H1 (cell line): ENCODE measurements around the gene ROGDI. TPM values are rescaled to one million over a fixed set of nuclear protein-coding genes. Genes with fewer than 3 reads are reported as not detected.
A peak's percentile ranks its signal among the peaks of the same experiment; 100 is the strongest.

ENCODE experiments used
- CTCF ChIA-PET: fragments of 300-600 bp; sonication (Branson Sonifier 250); formaldehyde crosslinking; loops from one replicate; lab custom pipeline; 2021; ENCODE audit not compliant: partially characterized antibody; lab: Charles Lee
- POLR2A ChIA-PET: fragments of 300-600 bp; sonication (Branson Sonifier 250); formaldehyde crosslinking; loops from one replicate; lab custom pipeline; 2021; ENCODE audit warnings: inconsistent platforms; ENCODE audit not compliant: partially characterized antibody; lab: Charles Lee
- DNase-seq, 2 experiments: peaks; one replicate each; pipeline versions ENCODE4 v3.0.0 to v3.0.0-alpha.2; 2010 to 2022; ENCODE audit warnings: low spot score in 2 of 2, low read depth in 1 of 2, mixed read lengths in 1 of 2
- FAIRE-seq: peaks from 2 replicates; lab custom pipeline; 2011; peaks lifted over from hg19 to GRCh38; lab: Jason Lieb, UNC
- H2AFZ ChIP-seq: 2 replicates; pipeline ENCODE4 v1.8.1; 2012; ENCODE audit warnings: low read length, inconsistent platforms
- H2AK5ac ChIP-seq: 2 replicates; pipeline ENCODE4 v1.6.1; 2013; ENCODE audit warnings: low read depth, low read length
- H2BK120ac ChIP-seq: replicated peaks from 2 replicates; pipeline ENCODE3; 2013; ENCODE audit warnings: low read depth, low read length, inconsistent platforms
- H2BK12ac ChIP-seq: 2 replicates; pipeline ENCODE4 v1.6.1; 2013; ENCODE audit warnings: low read depth, low read length
- H2BK15ac ChIP-seq: 2 replicates; pipeline ENCODE4 v1.6.1; 2013; ENCODE audit warnings: low read length
- H2BK20ac ChIP-seq: 2 replicates; pipeline ENCODE4 v1.6.1; 2013; ENCODE audit warnings: low read length
- H2BK5ac ChIP-seq: 2 replicates; pipeline ENCODE4 v1.6.1; 2013; ENCODE audit warnings: low read depth, low read length
- H3K14ac ChIP-seq: 2 replicates; pipeline ENCODE4 v1.6.1; 2013; ENCODE audit warnings: inconsistent platforms; ENCODE audit not compliant: insufficient read length
- H3K18ac ChIP-seq: 2 replicates; pipeline ENCODE4 v1.6.1; 2013; ENCODE audit warnings: low read length; ENCODE audit errors: extremely low read depth
- H3K23ac ChIP-seq: 2 replicates; pipeline ENCODE4 v1.6.1; 2013; ENCODE audit warnings: inconsistent platforms; ENCODE audit not compliant: insufficient read length
- H3K23me2 ChIP-seq: 2 replicates; pipeline ENCODE4 v1.6.1; 2013; ENCODE audit warnings: low read depth, low read length
- H3K27ac ChIP-seq: 2 replicates; pipeline ENCODE4 v1.6.1; 2011; ENCODE audit warnings: low read depth, low read length, inconsistent platforms
- H3K27me3 ChIP-seq, 4 experiments: replicated peaks in 1 of 4; 1 replicate in 1 of 4; 2 replicates in 3 of 4; pipeline versions ENCODE4 v1.6.1 to v1.8.1; 2011 to 2013; ENCODE audit warnings: low read length in 3 of 4, mild to moderate bottlenecking in 3 of 4, inconsistent platforms in 2 of 4, mixed read lengths in 2 of 4, moderate library complexity in 1 of 4; ENCODE audit not compliant: control insufficient read depth in 3 of 4, insufficient read depth in 3 of 4; ENCODE audit errors: extremely low read depth in 1 of 4
- H3K36me3 ChIP-seq, 4 experiments: 2 replicates each; pipeline versions ENCODE4 v1.6.1 to v1.8.1; 2011 to 2013; ENCODE audit warnings: mild to moderate bottlenecking in 4 of 4, low read length in 3 of 4, moderate library complexity in 2 of 4, control low read depth in 1 of 4, inconsistent platforms in 1 of 4; ENCODE audit not compliant: insufficient read depth in 4 of 4, control insufficient read depth in 2 of 4
- H3K4ac ChIP-seq: replicated peaks from 2 replicates; pipeline ENCODE3; 2013; ENCODE audit warnings: low read length, low read depth, mixed read lengths, inconsistent platforms; ENCODE audit not compliant: insufficient read length
- H3K4me1 ChIP-seq, 4 experiments: replicated peaks in 1 of 4; 1 replicate in 1 of 4; 2 replicates in 3 of 4; pipeline versions ENCODE4 v1.6.1 to v1.8.1; 2011 to 2013; ENCODE audit warnings: low read length in 3 of 4, inconsistent platforms in 2 of 4, mixed read lengths in 1 of 4; ENCODE audit not compliant: insufficient read depth in 4 of 4, control insufficient read depth in 3 of 4
- H3K4me2 ChIP-seq, 2 experiments: 2 replicates each; pipeline versions ENCODE4 v1.6.1 to v1.8.1; 2011 to 2013; ENCODE audit warnings: low read depth in 2 of 2, low read length in 2 of 2, control low read depth in 1 of 2, inconsistent platforms in 1 of 2, mild to moderate bottlenecking in 1 of 2; ENCODE audit not compliant: insufficient read depth in 1 of 2
- H3K4me3 ChIP-seq, 4 experiments: fragments of 200-600, 300-600 bp in 1 of 4; sonication (generic), shearing (Covaris generic), sonication (Bioruptor Twin) in 1 of 4; 2 replicates each; pipeline versions ENCODE4 v1.5.1 to v1.8.1; 2011 to 2016; ENCODE audit warnings: low read length in 4 of 4, low read depth in 3 of 4, control low read depth in 2 of 4, inconsistent platforms in 2 of 4, mild to moderate bottlenecking in 2 of 4, mixed read lengths in 1 of 4, moderate library complexity in 1 of 4; ENCODE audit not compliant: insufficient read depth in 2 of 4; ENCODE audit errors: extremely low read depth in 1 of 4
- H3K56ac ChIP-seq: replicated peaks from 2 replicates; pipeline ENCODE3; 2013; ENCODE audit warnings: low read depth, mild to moderate bottlenecking, mixed read lengths, low read length, inconsistent platforms; ENCODE audit not compliant: insufficient read length
- H3K79me1 ChIP-seq: 2 replicates; pipeline ENCODE4 v1.6.1; 2013; ENCODE audit warnings: low read depth, low read length, control low read depth
- H3K79me2 ChIP-seq, 2 experiments: 2 replicates each; pipeline versions ENCODE4 v1.6.1 to v1.8.1; 2012 to 2013; ENCODE audit warnings: low read length in 2 of 2, mild to moderate bottlenecking in 2 of 2, inconsistent platforms in 1 of 2; ENCODE audit not compliant: insufficient read depth in 2 of 2, control insufficient read depth in 1 of 2
- H3K9ac ChIP-seq, 4 experiments: replicated peaks in 1 of 4; 1 replicate in 1 of 4; 2 replicates in 3 of 4; pipeline versions ENCODE4 v1.6.1 to v1.8.1; 2011 to 2013; ENCODE audit warnings: low read depth in 3 of 4, low read length in 3 of 4, control low read depth in 2 of 4, mild to moderate bottlenecking in 2 of 4, moderate library complexity in 2 of 4, inconsistent platforms in 1 of 4; ENCODE audit errors: extremely low read depth in 1 of 4
- H3K9me3 ChIP-seq, 2 experiments: 2 replicates each; pipeline versions ENCODE4 v1.6.1 to v1.8.1; 2012 to 2013; ENCODE audit warnings: mild to moderate bottlenecking in 2 of 2, moderate library complexity in 2 of 2, control low read depth in 1 of 2, inconsistent platforms in 1 of 2, low read depth in 1 of 2, low read length in 1 of 2, mixed read lengths in 1 of 2; ENCODE audit not compliant: insufficient read depth in 2 of 2
- H4K20me1 ChIP-seq, 2 experiments: replicated peaks in 1 of 2; 2 replicates each; pipeline versions ENCODE3 to v1.8.1; 2011 to 2013; ENCODE audit warnings: inconsistent platforms in 2 of 2, low read length in 2 of 2, mild to moderate bottlenecking in 1 of 2; ENCODE audit not compliant: insufficient read depth in 2 of 2, control insufficient read depth in 1 of 2
- H4K5ac ChIP-seq: 2 replicates; pipeline ENCODE4 v1.6.1; 2013; ENCODE audit warnings: low read length, low read depth, mixed read lengths, inconsistent platforms; ENCODE audit not compliant: insufficient read length
- H4K8ac ChIP-seq: 2 replicates; pipeline ENCODE4 v1.8.0; 2013; ENCODE audit warnings: mild to moderate bottlenecking, moderate library complexity, low read length, inconsistent platforms; ENCODE audit not compliant: insufficient read depth; ENCODE audit errors: extremely low read depth
- H4K91ac ChIP-seq: replicated peaks from 2 replicates; pipeline ENCODE3; 2013; ENCODE audit warnings: low read length, mixed read lengths, inconsistent platforms; ENCODE audit not compliant: insufficient read length
- HDAC2 ChIP-seq, 2 experiments: fragments of 300-600 bp in 1 of 2; sonication (generic) in 1 of 2; IDR thresholded peaks; 2 replicates each; pipeline ENCODE4 v1.6.1; 2011 to 2012; ENCODE audit warnings: low read depth in 2 of 2, low read length in 2 of 2, mild to moderate bottlenecking in 2 of 2, moderate library complexity in 2 of 2, borderline replicate concordance in 1 of 2, inconsistent platforms in 1 of 2
- KDM4A ChIP-seq: IDR thresholded peaks from one replicate; pipeline ENCODE4 v1.7.1; 2012; ENCODE audit warnings: low read depth, mild to moderate bottlenecking, moderate library complexity, low read length, inconsistent platforms; ENCODE audit not compliant: severe bottlenecking
- SIN3A ChIP-seq, 2 experiments: IDR thresholded peaks in 1 of 2; conservative IDR thresholded peaks in 1 of 2; 2 replicates each; pipeline ENCODE4 v1.6.1; 2011 to 2012; ENCODE audit warnings: low read length in 2 of 2, improper control_type of control experiment in 1 of 2, low read depth in 1 of 2, mild to moderate bottlenecking in 1 of 2
- SP1 ChIP-seq: IDR thresholded peaks from 2 replicates; pipeline ENCODE4 v1.6.1; 2011; ENCODE audit warnings: low read depth, low read length
- WGBS, 2 experiments: shearing (Covaris generic) in 1 of 2; methylation state at CpG; one replicate each; pipeline versions ENCODE4 v1.1.6 to v1.1.7; 2013 to 2015; ENCODE audit warnings: low lambda C conversion rate in 2 of 2, mixed read lengths in 2 of 2, inconsistent platforms in 1 of 2, low coverage in 1 of 2, missing lambda C conversion rate in 1 of 2; ENCODE audit not compliant: insufficient replicate concordance in 2 of 2, insufficient coverage in 1 of 2, insufficient read length in 1 of 2; ENCODE audit errors: extremely low coverage in 1 of 2, missing lambda C conversion rate in 1 of 2; 5-methylcytosine and 5-hydroxymethylcytosine counted together
- polyA plus RNA-seq, 7 experiments: library from polyadenylated mRNA; depleted of rRNA in 3 of 7; stranded (reverse) in 5 of 7; unstranded in 2 of 7; fragments of >200 nt in 5 of 7; fragments of 200-250 nt in 2 of 7; gene quantifications; 1 replicate in 5 of 7; 2 replicates in 1 of 7; 4 replicates in 1 of 7; pipeline versions ENCODE4 v1.2.1 to v1.2.3, GENCODE V29; 2011 to 2013; ENCODE audit warnings: missing spikeins in 2 of 7, mixed read lengths in 2 of 7
- total RNA-seq: library from RNA; stranded (reverse); fragmentation: NEBNext Ultra II Directional; extraction: Animal tissue kit (Norgen Biotek cat#: 25700); gene quantifications from 2 replicates; pipeline ENCODE4 v1.2.1, GENCODE V29; 2021

Gene ROGDI
- total and polyA plus RNA-seq, 2 of the 8 experiments (the other 6 are each of a cell fraction or from before 2014, with no cell fraction given), result 27.4 to 68.4 TPM

DNA sequence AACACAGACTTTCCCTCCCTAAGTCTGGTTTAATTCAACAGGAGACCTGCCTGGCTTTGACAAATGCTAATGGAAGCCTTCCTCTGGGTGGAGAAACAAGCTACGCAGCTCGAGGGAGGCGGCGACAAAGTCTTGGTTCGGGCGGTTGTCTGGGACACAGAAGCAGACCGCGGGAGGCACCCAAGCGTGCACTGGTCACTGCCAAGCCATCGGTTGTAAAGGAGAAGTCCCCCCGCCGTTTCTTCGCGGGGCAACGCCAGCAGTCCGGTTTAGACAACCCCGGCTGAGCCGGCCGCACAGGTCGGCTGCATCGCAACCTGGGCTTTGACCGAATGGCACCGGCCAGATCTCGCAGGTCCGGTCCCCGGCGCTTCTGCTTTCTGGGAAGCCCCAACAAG is 44.1 kb upstream of the ROGDI start:
- CTCF ChIA-PET, result interaction anchor here (0.6 to 1.0 kb wide), 2 partner anchors 9 to 60 kb away, joined by 3 to 4 read pairs; no protein-coding TSS in a partner anchor
- no peak overlapping the region for H2AFZ ChIP-seq
- H3K4me1 ChIP-seq, result peaks cover 3 to 11% (median 5%) of the 10 kb centered on the region in 4 experiments; a peak in 6 of 7 replicates
- peak overlapping the region; percentile 95 to 96 for H3K4me2 ChIP-seq
- no peaks in the 10 kb centered on the region for H3K9me3 ChIP-seq
- DNase-seq, result no peak
- peaks cover 9% of the 10 kb centered on the region for H3K23me2 ChIP-seq
- peaks cover 10% of the 10 kb centered on the region for H3K79me1 ChIP-seq
- no peak overlapping the region for H3K4ac ChIP-seq
- H4K91ac ChIP-seq, result no peak overlapping the region
- peaks cover 15 to 21% of the 10 kb centered on the region in 2 experiments for H4K20me1 ChIP-seq
- no peak overlapping the region for H2AK5ac ChIP-seq
- H3K56ac ChIP-seq, result no peak overlapping the region
- peak overlapping the region; percentile 88 to 95 (median 90) for H3K4me3 ChIP-seq
- no peak overlapping the region for H4K5ac ChIP-seq
- peaks cover 11 to 34% (median 26%) of the 10 kb centered on the region in 4 experiments; a peak in 7 of 8 replicates for H3K36me3 ChIP-seq
- POLR2A ChIA-PET, result interaction anchor here (0.7 to 2.4 kb wide), 10 partner anchors 9 to 170 kb away, joined by 3 to 12 read pairs (median 4); partner anchors contain the start of genes ANKS3, DNAAF8, PPL and ROGDI
- H2BK15ac ChIP-seq, result no peak overlapping the region
- FAIRE-seq, result no peak
- H2BK120ac ChIP-seq, result no peak overlapping the region
- 3% methylated on average over 27 of the region's 27 CpGs; no CpG with 5 or more reads in 1 of the 2 experiments for WGBS, 2 experiments
- H2BK20ac ChIP-seq, result no peak overlapping the region
- peak overlapping the region; percentile 89 to 94 (median 91) for H3K9ac ChIP-seq
- H3K18ac ChIP-seq, result no peak overlapping the region
- no peak overlapping the region for H3K14ac ChIP-seq
- H4K8ac ChIP-seq, result peak overlapping the region; percentile 98
- H3K27ac ChIP-seq, result peak overlapping the region; percentile 87
- no peak overlapping the region for H2BK12ac ChIP-seq
- H3K79me2 ChIP-seq, result peaks cover 18 to 61% of the 10 kb centered on the region in 2 experiments
- H3K23ac ChIP-seq, result no peak overlapping the region
- no peaks in the 10 kb centered on the region for H3K27me3 ChIP-seq
- TF ChIP-seq HDAC2 (IDR thresholded peaks at IDR 0.05; ENCODE audit: borderline replicate concordance in 1 of 2, low read depth in 2 of 2, low read length in 2 of 2) (peak in 1 of 2 experiments; percentile 51; a peak in 1 of 4 replicates), SP1 (no peak), KDM4A (peak; percentile 7), SIN3A (conservative IDR thresholded peaks at IDR 0.05 in 1 of 2, IDR thresholded peaks at IDR 0.05 in 1 of 2; ENCODE audit: low read depth in 1 of 2, low read length in 2 of 2) (0 out of 4 replicates have a peak, but pooled peaks of 1 of the 2 experiments have one; percentile 30)
- no peak overlapping the region for H2BK5ac ChIP-seq
